K562 (cell line): Measurements from ENCODE around the gene DNAJC19. TPM values are rescaled to one million over a fixed set of nuclear protein-coding genes. Genes with fewer than 3 reads are reported as not detected.

Experiments
- ATAC-seq: fragments of 200-7000 bp; cut with Tn5 transposase; 3 replicates; pipeline ENCODE4 v1.9.1; 2020; ENCODE audit warnings: moderate library complexity
- BruUV-seq: library from RNA; stranded (reverse); fragments of 400-500 nt; replicated peaks from 2 replicates; lab custom pipeline; 2021; lab: Mats Ljungman, UMichigan
- CTCF ChIA-PET: fragments of 300-600 bp; formaldehyde crosslinking; extraction: SDS; loops from one replicate; lab custom pipeline; 2021; ENCODE audit warnings: low intra/inter-chr PET ratio; lab: Yijun Ruan, JAX
- POLR2A ChIA-PET: fragments of 300-600, 350-650 bp; sonication (Branson Sonifier 250); formaldehyde crosslinking; extraction: SDS; loops from one replicate; lab custom pipeline; 2021; ENCODE audit warnings: antibody characterized with exemption, inconsistent platforms; lab: Yijun Ruan, JAX
- DNase-seq, 4 experiments: peaks; one replicate each; pipeline versions ENCODE4 v3.0.0 to v3.0.0-alpha.2; 2011 to 2018; ENCODE audit warnings: low spot score in 3 of 4, mixed read lengths in 3 of 4; ENCODE audit errors: extremely low read depth in 1 of 4
- FAIRE-seq: peaks from 2 replicates; lab custom pipeline; 2011; peaks lifted over from hg19 to GRCh38; lab: Jason Lieb, UNC
- H2AFZ ChIP-seq: 2 replicates; pipeline ENCODE4 v1.6.0; 2011; ENCODE audit warnings: low read depth, low read length, control low read depth, inconsistent platforms
- H3K27ac ChIP-seq: fragments of 200-600 bp; 3 replicates; pipeline ENCODE4 v1.8.0; 2011; ENCODE audit warnings: low read depth, mild to moderate bottlenecking, control low read depth, inconsistent platforms, low read length, moderate library complexity, mixed read lengths; ENCODE audit errors: extremely low read depth
- H3K27me3 ChIP-seq, 2 experiments: fragments of 300-600 bp in 1 of 2; 2 replicates in 1 of 2; 3 replicates in 1 of 2; pipeline versions ENCODE4 v1.6.0 to v1.8.0; 2011; ENCODE audit warnings: inconsistent platforms in 2 of 2, low read length in 2 of 2, mild to moderate bottlenecking in 1 of 2, mixed read lengths in 1 of 2, moderate library complexity in 1 of 2; ENCODE audit not compliant: control insufficient read depth in 2 of 2, insufficient read depth in 2 of 2
- H3K36me3 ChIP-seq: fragments of 300-600 bp; 3 replicates; pipeline ENCODE4 v1.8.0; 2011; ENCODE audit warnings: mild to moderate bottlenecking, low read length, inconsistent platforms; ENCODE audit not compliant: control insufficient read depth, insufficient read depth
- H3K4me1 ChIP-seq, 2 experiments: fragments of 200-600 bp in 1 of 2; replicated peaks in 1 of 2; 2 replicates in 1 of 2; 3 replicates in 1 of 2; pipeline versions ENCODE4 v1.5.1 to v1.8.0; 2011; ENCODE audit warnings: inconsistent platforms in 2 of 2, low read length in 2 of 2, mild to moderate bottlenecking in 1 of 2, mixed read lengths in 1 of 2, moderate library complexity in 1 of 2; ENCODE audit not compliant: control insufficient read depth in 2 of 2, insufficient read depth in 2 of 2
- H3K4me2 ChIP-seq: 2 replicates; pipeline ENCODE4 v1.6.1; 2011; ENCODE audit warnings: low read length, control low read depth, inconsistent platforms, mixed read lengths; ENCODE audit not compliant: insufficient read depth
- H3K4me3 ChIP-seq: fragments of 200-600 bp; sonication (generic), shearing (Covaris generic); 2 replicates; pipeline ENCODE4 v1.5.1; 2016; ENCODE audit warnings: control low read depth, inconsistent platforms
- H3K79me2 ChIP-seq: fragments of 200-600 bp; 3 replicates; pipeline ENCODE4 v1.8.0; 2011; ENCODE audit warnings: low read length, inconsistent platforms; ENCODE audit not compliant: control insufficient read depth, insufficient read depth
- H3K9ac ChIP-seq, 2 experiments: 2 replicates each; pipeline versions ENCODE4 v1.6.0 to v1.6.1; 2011; ENCODE audit warnings: low read depth in 2 of 2, low read length in 2 of 2, control low read depth in 1 of 2, inconsistent platforms in 1 of 2, mild to moderate bottlenecking in 1 of 2, mixed read lengths in 1 of 2; ENCODE audit not compliant: insufficient read depth in 1 of 2
- H3K9me1 ChIP-seq: one replicate; pipeline ENCODE4 v1.6.0; 2011; ENCODE audit warnings: inconsistent platforms, mild to moderate bottlenecking, low read length, moderate library complexity; ENCODE audit not compliant: control insufficient read depth, insufficient read depth
- H3K9me3 ChIP-seq: replicated peaks from 2 replicates; pipeline ENCODE4 v1.5.1; 2011; ENCODE audit warnings: low read depth, low read length, inconsistent platforms; ENCODE audit not compliant: control insufficient read depth, insufficient read depth
- H4K20me1 ChIP-seq: replicated peaks from 2 replicates; pipeline ENCODE4 v1.6.1; 2011; ENCODE audit warnings: low read length, inconsistent platforms, mixed read lengths; ENCODE audit not compliant: control insufficient read depth, insufficient read depth
- BMI1 ChIP-seq: fragments of 150-350 bp; IDR thresholded peaks from 2 replicates; pipeline ENCODE4 v1.6.1; 2014; ENCODE audit warnings: low read length
- E2F4 ChIP-seq: sonication (generic); formaldehyde crosslinking; IDR thresholded peaks from 2 replicates; pipeline ENCODE4 v1.8.0; 2022; ENCODE audit warnings: mild to moderate bottlenecking, low read depth, missing genetic modification reagents
- POLR3A ChIP-seq: IDR thresholded peaks from 2 replicates; pipeline ENCODE4 v1.6.1; 2011; ENCODE audit warnings: borderline replicate concordance, mild to moderate bottlenecking, moderate library complexity; ENCODE audit not compliant: insufficient read length, insufficient read depth; ENCODE audit errors: extremely low read depth
- PYGO2 ChIP-seq: fragments of 450-650 bp; IDR thresholded peaks from 2 replicates; pipeline ENCODE4 v1.6.1; 2016; ENCODE audit warnings: mild to moderate bottlenecking, missing genetic modification characterization, moderate library complexity, missing compliant biosample characterization
- ZBTB33 ChIP-seq: sonication (generic); formaldehyde crosslinking; IDR thresholded peaks from 2 replicates; pipeline ENCODE4 v1.8.1; 2023; ENCODE audit warnings: mild to moderate bottlenecking, missing genetic modification reagents
- ZNF277 ChIP-seq: fragments of 250-450 bp; sonication (Bioruptor Pico); IDR thresholded peaks from 2 replicates; pipeline ENCODE4 v1.8.0; 2022; ENCODE audit warnings: inconsistent platforms, mild to moderate bottlenecking, moderate library complexity, borderline replicate concordance
- ZNF592 ChIP-seq: fragments of 450-650 bp; IDR thresholded peaks from 2 replicates; pipeline ENCODE4 v1.6.1; 2017; ENCODE audit warnings: antibody characterized with exemption, mild to moderate bottlenecking
- WGBS: fragments of 100-300 bp; shearing (Covaris generic); methylation state at CpG from one replicate; pipeline ENCODE4 v1.1.6; 2016; ENCODE audit warnings: low coverage, mixed read lengths; ENCODE audit not compliant: insufficient coverage; ENCODE audit errors: missing lambda C conversion rate; 5-methylcytosine and 5-hydroxymethylcytosine counted together
- in situ Hi-C: fragments of 300-500 bp; cut with MboI; formaldehyde crosslinking; loops from 4 replicates; pipeline ENCODE4 v1.15.0; 2018; ENCODE audit warnings: inconsistent platforms, mixed read lengths
- intact Hi-C: fragments of 100-400 bp; cut with micrococcal nuclease; formaldehyde crosslinking; loops from 2 replicates; pipeline ENCODE4 v1.14.2; 2022
- polyA plus RNA-seq, 8 experiments: library from polyadenylated mRNA; depleted of rRNA in 4 of 8; stranded (reverse) in 5 of 8; unstranded in 3 of 8; fragments of >200 nt; fragmentation: Nextera tagmentation in 2 of 8; fragmentation: Illumina TruSeq in 1 of 8; extraction: Ambion mirVana in 2 of 8; extraction: Trizol in 1 of 8; gene quantifications; 2 replicates each; pipeline versions ENCODE4 v1.2.1 to v1.2.3, GENCODE V29; 2011 to 2014; ENCODE audit warnings: inconsistent platforms in 1 of 8, missing spikeins in 1 of 8
- total RNA-seq, 7 experiments: library from RNA; depleted of rRNA in 6 of 7; stranded (reverse); fragments of >200 nt in 6 of 7; fragmentation: Illumina TruSeq in 2 of 7; extraction: Trizol in 2 of 7; gene quantifications; 2 replicates each; pipeline versions ENCODE4 v1.2.1 to v1.2.3, GENCODE V29; 2011 to 2021; ENCODE audit warnings: low replicate concordance in 1 of 7

DNAJC19 gene
- total and polyA plus RNA-seq, 9 of the 15 experiments (the other 6 are each of a cell fraction or from before 2014, with no cell fraction given), result 55.7 to 184 (median 99.1) TPM

GRCh38 chr3:180940826-180941225, 48.7 kb downstream of the DNAJC19 start (continued):
- TF ChIP-seq ZNF592 (no peak), E2F4 (CRISPR knock-in tag) (no peak), BMI1 (no peak), POLR3A (no peak)

- no peak overlapping the region for H3K9ac ChIP-seq
- no TSS peak for BruUV-seq
- in situ Hi-C loops, result no loop called here
- no peak for DNase-seq
- H2AFZ ChIP-seq, result no peak overlapping the region
- intact Hi-C loops, result no loop called here
- no peak overlapping the region for H3K4me2 ChIP-seq
- H3K9me1 ChIP-seq, result no peaks in the 10 kb centered on the region
- peaks cover 60% of the 10 kb centered on the region for H3K36me3 ChIP-seq
- ChIA-PET CTCF (no interaction called here), POLR2A (interaction anchor here (1.4 kb wide), 1 partner anchor 11 kb away, joined by 3 read pairs; no protein-coding TSS in a partner anchor)
- no peak overlapping the region for H3K4me3 ChIP-seq
- no peak overlapping the region for H3K27ac ChIP-seq
- H3K9me3 ChIP-seq, result no peaks in the 10 kb centered on the region
- no peaks in the 10 kb centered on the region; a peak in 2 of 5 replicates for H3K4me1 ChIP-seq
- no peak for FAIRE-seq
- no peaks in the 10 kb centered on the region for H3K27me3 ChIP-seq
- peaks cover 5% of the 10 kb centered on the region; the same call in 1 of the 2 replicates for H4K20me1 ChIP-seq
- WGBS, result 95% methylated on average over 1 of the region's 1 CpG
- ATAC-seq, result no peak
- peaks cover 98% of the 10 kb centered on the region for H3K79me2 ChIP-seq
- TF ChIP-seq PYGO2 (tag) (no peak), ZNF277 (no peak), ZBTB33 (CRISPR knock-in tag) (no peak)
Measured at GRCh38 chr3:180934638-180935037, 54.9 kb downstream of the DNAJC19 start.
